ENCODE measurements around the gene CDC37L1. TPM values are rescaled to one million over a fixed set of nuclear protein-coding genes. Genes with fewer than 3 reads are reported as not detected.
A peak's percentile ranks its signal among the peaks of the same experiment; 100 is the strongest.
"Not testable (repeated sequence)": the region's sequence is repeated elsewhere in the genome, so short reads cannot be mapped to it uniquely, and the experiment has no call there.

The CDC37L1 gene
- total and polyA plus RNA-seq, 2 experiments from 2014 or later = 26.2 to 26.4 TPM

GRCh38 chr9:4746278-4747030, 67.1 kb downstream of the CDC37L1 start:
- no peaks in the 10 kb centered on the region for H3K27me3 ChIP-seq (replicated peaks; ENCODE audit: insufficient read depth)
- H2AFZ ChIP-seq = no peak overlapping the region
- H3K4me1 ChIP-seq (ENCODE audit: insufficient read depth) = peaks cover 11% of the 10 kb centered on the region
- H3K9me2 ChIP-seq (ENCODE audit: insufficient read depth) = no peaks in the 10 kb centered on the region
- no peaks in the 10 kb centered on the region for H3K79me2 ChIP-seq (ENCODE audit: insufficient read depth)
- H3K9ac ChIP-seq = no peak overlapping the region
- in situ Hi-C loops (cut with MboI) = no loop called here
- no peaks in the 10 kb centered on the region for H3K36me3 ChIP-seq (ENCODE audit: low read depth)
- no peaks in the 10 kb centered on the region for H3K9me3 ChIP-seq (ENCODE audit: low read depth)
- peaks cover 22% of the 10 kb centered on the region for H3F3A ChIP-seq (ENCODE audit: insufficient read depth)
- no peak overlapping the region for H3K4me3 ChIP-seq
- no peak overlapping the region for H3K27ac ChIP-seq
- DNase-seq = no peak
- WGBS, 2 experiments (ENCODE audit: low coverage in 1 of 2, low lambda C conversion rate in 2 of 2, missing lambda C conversion rate in 2 of 2) = 93 to 94% methylated on average over 2 of the region's 2 CpGs
- TF ChIP-seq EZH2phosphoT487 (IDR thresholded peaks at IDR 0.05; ENCODE audit: insufficient read depth, low read depth) = no peak
- no peak for TF ChIP-seq EZH2 (IDR thresholded peaks at IDR 0.05; ENCODE audit: insufficient read depth, poor library complexity, severe bottlenecking)
- H3K4me2 ChIP-seq (ENCODE audit: unreplicated experiment) = no peak overlapping the region
- H4K20me1 ChIP-seq (ENCODE audit: insufficient read depth) = no peaks in the 10 kb centered on the region

GRCh38 chr9:4748612-4749011, 69.2 kb downstream of the CDC37L1 start:
- H4K20me1 ChIP-seq (ENCODE audit: insufficient read depth) = no peaks in the 10 kb centered on the region
- in situ Hi-C loops (cut with MboI) = no loop called here
- H3K36me3 ChIP-seq (ENCODE audit: low read depth) = no peaks in the 10 kb centered on the region
- DNase-seq = peak; percentile 23
- H3K27me3 ChIP-seq (replicated peaks; ENCODE audit: insufficient read depth) = no peaks in the 10 kb centered on the region
- 0 out of 2 replicates have a peak, but pooled peaks cover 2% of the 10 kb centered on the region for H3F3A ChIP-seq (ENCODE audit: insufficient read depth)
- H3K9ac ChIP-seq = no peak overlapping the region
- H3K79me2 ChIP-seq (ENCODE audit: insufficient read depth) = no peaks in the 10 kb centered on the region
- no peaks in the 10 kb centered on the region for H3K4me1 ChIP-seq (ENCODE audit: insufficient read depth)
- 83% methylated on average over 5 of the region's 5 CpGs for WGBS, 2 experiments (ENCODE audit: low coverage in 1 of 2, low lambda C conversion rate in 2 of 2, missing lambda C conversion rate in 2 of 2)
- no peak overlapping the region for H3K4me3 ChIP-seq
- no peaks in the 10 kb centered on the region for H3K9me3 ChIP-seq (ENCODE audit: low read depth)
- TF ChIP-seq EZH2phosphoT487 (IDR thresholded peaks at IDR 0.05; ENCODE audit: insufficient read depth, low read depth) (no peak), EZH2 (IDR thresholded peaks at IDR 0.05; ENCODE audit: insufficient read depth, poor library complexity, severe bottlenecking) (no peak)
- H2AFZ ChIP-seq = no peak overlapping the region
- H3K4me2 ChIP-seq (ENCODE audit: unreplicated experiment) = no peak overlapping the region
- no peak overlapping the region for H3K27ac ChIP-seq
- no peaks in the 10 kb centered on the region for H3K9me2 ChIP-seq (ENCODE audit: insufficient read depth)

GRCh38 chr9:4750023-4750673, 70.8 kb downstream of the CDC37L1 start:
- Histone ChIP-seq H3K9me2 (ENCODE audit: insufficient read depth) (no peaks in the 10 kb centered on the region), H3F3A (ENCODE audit: insufficient read depth) (no peaks in the 10 kb centered on the region), H3K27me3 (replicated peaks; ENCODE audit: insufficient read depth) (no peaks in the 10 kb centered on the region), H3K4me3 (no peak overlapping the region), H4K20me1 (ENCODE audit: insufficient read depth) (no peaks in the 10 kb centered on the region), H3K79me2 (ENCODE audit: insufficient read depth) (no peaks in the 10 kb centered on the region), H3K27ac (no peak overlapping the region), H3K9ac (no peak overlapping the region), H3K36me3 (ENCODE audit: low read depth) (no peaks in the 10 kb centered on the region), H2AFZ (no peak overlapping the region), H3K4me2 (ENCODE audit: unreplicated experiment) (no peak overlapping the region), H3K9me3 (ENCODE audit: low read depth) (no peaks in the 10 kb centered on the region), H3K4me1 (ENCODE audit: insufficient read depth) (no peaks in the 10 kb centered on the region)
- no peak for TF ChIP-seq EZH2 (IDR thresholded peaks at IDR 0.05; ENCODE audit: insufficient read depth, poor library complexity, severe bottlenecking)
- TF ChIP-seq EZH2phosphoT487 (IDR thresholded peaks at IDR 0.05; ENCODE audit: insufficient read depth, low read depth) = no peak
- 24 to 26% methylated on average over 8 of the region's 8 CpGs for WGBS, 2 experiments (ENCODE audit: low coverage in 1 of 2, low lambda C conversion rate in 2 of 2, missing lambda C conversion rate in 2 of 2)
- DNase-seq = peak; percentile 63
- in situ Hi-C loops (cut with MboI) = loop anchor here (10.0 kb wide), 1 partner anchor 695 kb away; no protein-coding TSS in a partner anchor

GRCh38 chr9:4754530-4754929, 75.2 kb downstream of the CDC37L1 start:
- not testable (repeated sequence) for H3K4me3 ChIP-seq; H3K4me2 ChIP-seq (ENCODE audit: unreplicated experiment); DNase-seq; H3K9me2 ChIP-seq (ENCODE audit: insufficient read depth); H3K36me3 ChIP-seq (ENCODE audit: low read depth); H3K79me2 ChIP-seq (ENCODE audit: insufficient read depth); H2AFZ ChIP-seq; H3K9ac ChIP-seq; H3K27me3 ChIP-seq (replicated peaks; ENCODE audit: insufficient read depth); H3K9me3 ChIP-seq (ENCODE audit: low read depth); H3K27ac ChIP-seq; H3F3A ChIP-seq (ENCODE audit: insufficient read depth); H4K20me1 ChIP-seq (ENCODE audit: insufficient read depth); H3K4me1 ChIP-seq (ENCODE audit: insufficient read depth)
- in situ Hi-C loops (cut with MboI) = loop anchor here (10.0 kb wide), 1 partner anchor 690 kb away; no protein-coding TSS in a partner anchor
